Activated B cell treated with CpG ODN at 0.5 μM for 24 hours (primary cell): ENCODE data around the gene AIF1. TPM values are rescaled to one million over a fixed set of nuclear protein-coding genes. Genes with fewer than 3 reads are reported as not detected.

Experiments
- ATAC-seq: fragments of 200-7000 bp; cut with Tn5 transposase; one replicate; pipeline ENCODE4 v1.10.0; 2021; ENCODE audit warnings: low read depth, mild to moderate bottlenecking, moderate library complexity
- CTCF ChIA-PET: fragments of 350-600 bp; sonication (Branson Sonifier 250); formaldehyde crosslinking; loops from one replicate; lab custom pipeline; 2021; ENCODE audit warnings: antibody characterized with exemption; lab: Charles Lee
- POLR2A ChIA-PET: fragments of 350-600 bp; sonication (Branson Sonifier 250); formaldehyde crosslinking; loops from one replicate; lab custom pipeline; 2021; ENCODE audit warnings: antibody characterized with exemption; lab: Charles Lee
- DNase-seq: peaks from one replicate; pipeline ENCODE4 v3.0.0; 2022
- H3K27ac Mint-ChIP-seq: one replicate; pipeline ENCODE4 v1.8.0; 2020; ENCODE audit warnings: mixed read lengths
- H3K27me3 Mint-ChIP-seq: one replicate; pipeline ENCODE4 v1.8.0; 2021; ENCODE audit warnings: mixed read lengths
- H3K36me3 Mint-ChIP-seq: one replicate; pipeline ENCODE4 v1.8.0; 2021; ENCODE audit warnings: low read depth, mixed read lengths
- H3K4me1 Mint-ChIP-seq: one replicate; pipeline ENCODE4 v1.8.0; 2021; ENCODE audit warnings: mixed read lengths
- H3K4me3 Mint-ChIP-seq: one replicate; pipeline ENCODE4 v1.8.0; 2020; ENCODE audit warnings: mild to moderate bottlenecking, mixed read lengths
- H3K9me3 Mint-ChIP-seq: one replicate; pipeline ENCODE4 v1.8.0; 2020; ENCODE audit warnings: mixed read lengths
- CTCF ChIP-seq: fragments of 200-600 bp; IDR thresholded peaks from one replicate; pipeline ENCODE4 v1.8.0; 2022; ENCODE audit warnings: antibody characterized with exemption, mild to moderate bottlenecking
- intact Hi-C: fragments of 100-400 bp; cut with micrococcal nuclease; formaldehyde crosslinking; loops from one replicate; pipeline ENCODE4 v1.15.1; 2024
- total RNA-seq: library from RNA; stranded (reverse); gene quantifications from 2 replicates; pipeline ENCODE4 v1.2.3, GENCODE V29; 2022

Gene AIF1
- total RNA-seq, 1 donor from 2014 or later = 2.0 TPM

- DNase-seq (no peak), ATAC-seq (no peak)
- ChIA-PET POLR2A (interaction anchor here (12.8 to 26.0 kb wide), 4 partner anchors 2 to 27 kb away, joined by 234 to 1155 read pairs (median 868); partner anchors contain the start of genes LST1, LTA, LTB and NCR3), CTCF (interaction anchor here (2.2 to 25.7 kb wide), 3 partner anchors 11 to 26 kb away, joined by 12 to 611 read pairs (median 577); partner anchors contain the start of genes ATP6V1G2, DDX39B, NCR3 and NFKBIL1)
- no peak for TF ChIP-seq CTCF
- peaks cover 57% of the 10 kb centered on the region for H3K36me3 Mint-ChIP-seq
- intact Hi-C loops = no loop called here
- peak overlapping the region; percentile 78 for H3K4me3 Mint-ChIP-seq
- no peaks in the 10 kb centered on the region for H3K27me3 Mint-ChIP-seq
- peaks cover 83% of the 10 kb centered on the region for H3K4me1 Mint-ChIP-seq
- peak overlapping the region; percentile 94 for H3K27ac Mint-ChIP-seq
- no peaks in the 10 kb centered on the region for H3K9me3 Mint-ChIP-seq
These were observed 35.9 kb upstream of the AIF1 start for GRCh38 chr6:31579119-31579505.

GRCh38 chr6:31579546-31580437 lies 35.2 kb upstream of the AIF1 start:
- Mint-ChIP-seq H3K4me3 (peak overlapping the region; percentile 99), H3K9me3 (no peaks in the 10 kb centered on the region), H3K4me1 (peaks cover 83% of the 10 kb centered on the region), H3K27me3 (no peaks in the 10 kb centered on the region), H3K27ac (peak overlapping the region; percentile 94), H3K36me3 (peaks cover 55% of the 10 kb centered on the region)
- intact Hi-C loops = loop anchor here (1.0 to 2.0 kb wide), 5 partner anchors 7 to 41 kb away; partner anchors contain the start of genes LTA and PRRC2A
- POLR2A ChIA-PET = interaction anchor here (0.6 to 26.0 kb wide), 9 partner anchors 3 to 235 kb away, joined by 4 to 1155 read pairs (median 44); partner anchors contain the start of genes ATP6V1G2, BAG6, DDX39B and LST1
- DNase-seq (no peak), ATAC-seq (no peak)
- no peak for TF ChIP-seq CTCF
- CTCF ChIA-PET = interaction anchor here (1.0 to 25.7 kb wide), 6 partner anchors 9 to 85 kb away, joined by 3 to 611 read pairs (median 16); partner anchors contain the start of genes ATP6V1G2, DDX39B, GPANK1 and LTA

- Mint-ChIP-seq H3K4me3 (peak overlapping the region; percentile 99), H3K27me3 (no peaks in the 10 kb centered on the region), H3K9me3 (no peaks in the 10 kb centered on the region), H3K4me1 (peaks cover 83% of the 10 kb centered on the region), H3K36me3 (peaks cover 53% of the 10 kb centered on the region), H3K27ac (peak overlapping the region; percentile 94)
- intact Hi-C loops = loop anchor here (1.0 to 2.0 kb wide), 5 partner anchors 8 to 40 kb away; partner anchors contain the start of genes LTA and PRRC2A
- CTCF ChIA-PET = interaction anchor here (1.0 to 25.7 kb wide), 7 partner anchors 8 to 250 kb away, joined by 3 to 611 read pairs (median 12); partner anchors contain the start of genes ATP6V1G2, DDX39B, GPANK1 and LTA
- no peak for ATAC-seq
- POLR2A ChIA-PET = interaction anchor here (0.6 to 26.0 kb wide), 9 partner anchors 4 to 234 kb away, joined by 4 to 1155 read pairs (median 44); partner anchors contain the start of genes ATP6V1G2, BAG6, DDX39B and LST1
- DNase-seq = no peak
- no peak for TF ChIP-seq CTCF
These were observed 34.6 kb upstream of the AIF1 start for GRCh38 chr6:31580438-31580740.

GRCh38 chr6:31580807-31581433 lies 34.1 kb upstream of the AIF1 start:
- intact Hi-C loops = loop anchor here (1.0 to 2.0 kb wide), 7 partner anchors 9 to 40 kb away; partner anchors contain the start of genes LTA, NFKBIL1 and PRRC2A
- peak; percentile 94 for DNase-seq
- peak overlapping the region; percentile 94 for H3K27ac Mint-ChIP-seq
- CTCF ChIA-PET = interaction anchor here (0.6 to 25.7 kb wide), 8 partner anchors 8 to 1094 kb away, joined by 3 to 611 read pairs (median 9); partner anchors contain the start of genes ATP6V1G2, DDX39B, GPANK1 and LTA
- ATAC-seq = peak; percentile 71
- peaks cover 48% of the 10 kb centered on the region for H3K36me3 Mint-ChIP-seq
- H3K4me1 Mint-ChIP-seq = peaks cover 83% of the 10 kb centered on the region
- peak; percentile 91 for TF ChIP-seq CTCF
- H3K9me3 Mint-ChIP-seq = no peaks in the 10 kb centered on the region
- POLR2A ChIA-PET = interaction anchor here (0.6 to 26.0 kb wide), 12 partner anchors 4 to 234 kb away, joined by 3 to 1155 read pairs (median 22); partner anchors contain the start of genes ATP6V1G2, BAG6, DDX39B and LST1
- H3K27me3 Mint-ChIP-seq = no peaks in the 10 kb centered on the region
- peak overlapping the region; percentile 99 for H3K4me3 Mint-ChIP-seq
